ENCODE data around the gene PRDM10.
"Not testable (repeated sequence)": the region's sequence is repeated elsewhere in the genome, so short reads cannot be mapped to it uniquely, and the experiment has no call there.

The PRDM10 gene

GRCh38 chr11:129987950-129988349 is 14.7 kb downstream of the PRDM10 start:
- DNase-seq (ENCODE audit: low read depth, low spot score) = no peak
- no peak overlapping the region for H3K4me3 ChIP-seq (ENCODE audit: low read length)

DNA sequence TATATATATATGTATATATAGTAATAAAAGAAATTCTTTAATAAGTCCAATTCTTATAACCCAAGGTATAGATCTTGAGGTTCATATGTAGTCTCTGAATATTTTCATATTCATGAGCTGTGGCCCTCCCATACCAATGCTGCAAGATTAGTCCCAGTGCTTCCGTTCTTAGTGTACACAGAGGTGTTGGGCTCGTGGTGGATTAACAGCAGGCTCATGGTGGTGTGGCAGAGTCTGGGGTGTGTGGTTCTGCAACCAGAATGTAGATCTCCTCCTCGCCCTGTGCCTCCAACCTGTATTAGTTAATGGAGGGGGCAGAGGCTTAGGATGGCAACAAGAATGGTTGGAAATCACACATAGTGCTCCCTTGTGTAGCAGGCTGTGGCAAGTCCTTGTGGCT is 16.8 kb downstream of the PRDM10 start:
- H3K4me3 ChIP-seq (ENCODE audit: low read length) = no peak overlapping the region
- no peak for DNase-seq (ENCODE audit: low read depth, low spot score)

DNA sequence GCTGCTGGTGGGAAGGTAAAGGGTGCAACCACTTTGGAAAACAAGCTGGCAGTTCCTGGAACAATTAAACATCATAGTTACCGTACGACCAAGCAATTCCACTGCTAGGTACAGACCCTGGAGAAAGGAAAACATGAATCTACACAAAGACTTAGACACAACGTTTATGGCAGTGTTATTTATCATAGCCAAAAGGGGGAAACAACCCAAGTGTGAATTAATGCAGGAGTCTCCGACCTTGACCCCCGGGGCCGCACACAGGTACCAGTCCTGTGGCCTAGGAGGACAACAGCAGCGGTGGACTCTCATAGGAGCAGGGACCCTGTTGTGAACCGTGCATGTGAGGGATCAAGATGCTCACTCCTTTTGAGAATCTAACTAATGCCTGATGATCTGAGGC is 22.5 kb downstream of the PRDM10 start:
- DNase-seq (ENCODE audit: low read depth, low spot score) = no peak
- H3K4me3 ChIP-seq (ENCODE audit: low read length) = no peak overlapping the region

GRCh38 chr11:129979046-129979605 is 23.5 kb downstream of the PRDM10 start:
- no peak for DNase-seq (ENCODE audit: low read depth, low spot score)

DNA sequence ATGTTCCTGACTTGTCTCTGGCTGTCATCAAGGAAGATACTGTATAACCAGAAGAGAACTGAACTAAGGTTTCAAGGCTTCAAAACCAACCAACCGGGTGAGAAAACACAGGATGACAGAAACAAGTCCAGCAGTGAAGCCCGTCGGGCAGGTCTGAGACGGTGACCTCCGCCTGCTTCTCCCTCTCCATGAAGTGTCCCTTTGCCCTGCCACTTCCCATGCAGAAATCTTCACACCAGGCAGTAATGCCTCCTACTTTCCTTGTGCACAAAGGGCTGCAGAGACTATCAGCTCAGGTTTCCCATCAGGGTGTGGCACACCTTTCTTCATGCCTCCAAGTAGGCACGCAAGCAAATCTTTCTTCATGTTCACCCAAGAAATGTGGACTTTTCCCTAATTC is 24.2 kb downstream of the PRDM10 start:
- no peak for DNase-seq (ENCODE audit: low read depth, low spot score)
- H3K4me3 ChIP-seq (ENCODE audit: low read length) = no peak overlapping the region

More at GRCh38 chr11:129979046-129979605, 23.5 kb downstream of the PRDM10 start:
- H3K4me3 ChIP-seq (ENCODE audit: low read length) = no peak overlapping the region

GRCh38 chr11:129976328-129976727 is 26.3 kb downstream of the PRDM10 start:
- no peak overlapping the region for H3K4me3 ChIP-seq (ENCODE audit: low read length)
- DNase-seq (ENCODE audit: low read depth, low spot score) = no peak

- H3K4me3 ChIP-seq (ENCODE audit: low read length) = no peak overlapping the region
- DNase-seq (ENCODE audit: low read depth, low spot score) = no peak
Measured at GRCh38 chr11:129975543-129975942, 27.1 kb downstream of the PRDM10 start.

- no peak for DNase-seq (ENCODE audit: low read depth, low spot score)
- H3K4me3 ChIP-seq (ENCODE audit: low read length) = no peak overlapping the region
Measured at GRCh38 chr11:129974672-129975071, 28.0 kb downstream of the PRDM10 start.

DNA sequence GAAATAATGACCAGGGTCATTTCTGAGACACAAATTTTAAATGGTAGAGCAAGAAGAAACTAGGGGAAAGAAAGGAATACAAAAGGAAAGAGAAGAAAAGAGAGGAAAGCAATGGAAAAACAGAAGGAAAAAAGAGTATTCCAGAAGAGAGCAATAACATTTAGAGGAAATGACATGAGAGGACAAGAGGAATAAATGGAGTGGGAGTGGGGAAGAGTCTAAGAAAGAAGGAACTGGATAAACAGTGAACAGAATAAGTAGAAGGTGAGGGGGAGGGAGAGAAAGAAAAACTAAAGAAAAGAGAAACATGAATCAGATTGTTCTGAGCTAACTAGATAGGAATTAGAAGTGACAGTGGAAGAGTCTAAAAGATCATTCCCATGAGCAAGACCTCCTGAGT is 28.4 kb downstream of the PRDM10 start:
- no peak overlapping the region for H3K4me3 ChIP-seq (ENCODE audit: low read length)
- DNase-seq (ENCODE audit: low read depth, low spot score) = no peak

GRCh38 chr11:129973809-129974208 is 28.8 kb downstream of the PRDM10 start:
- H3K4me3 ChIP-seq (ENCODE audit: low read length) = no peak overlapping the region
- DNase-seq (ENCODE audit: low read depth, low spot score) = no peak

DNA sequence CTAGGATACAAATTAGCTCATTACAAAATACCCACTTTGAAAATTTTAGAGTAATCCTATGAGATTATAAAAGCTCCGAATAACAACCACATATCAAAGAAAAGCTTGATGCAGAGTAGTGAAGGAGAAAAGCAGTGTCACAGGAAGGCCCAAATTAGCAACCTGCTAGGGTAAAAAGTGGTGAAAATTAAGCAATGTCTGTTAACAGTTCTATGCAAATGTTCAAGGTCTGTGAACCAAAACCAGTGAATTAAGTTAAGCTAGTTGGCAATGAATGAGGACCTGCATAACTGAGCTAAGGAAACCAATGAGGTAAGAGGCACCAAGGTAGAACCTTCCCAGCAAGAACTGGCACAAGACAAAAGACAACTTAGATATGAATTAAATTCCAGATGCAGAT is 29.6 kb downstream of the PRDM10 start:
- DNase-seq (ENCODE audit: low read depth, low spot score) = no peak
- H3K4me3 ChIP-seq (ENCODE audit: low read length) = no peak overlapping the region

DNA sequence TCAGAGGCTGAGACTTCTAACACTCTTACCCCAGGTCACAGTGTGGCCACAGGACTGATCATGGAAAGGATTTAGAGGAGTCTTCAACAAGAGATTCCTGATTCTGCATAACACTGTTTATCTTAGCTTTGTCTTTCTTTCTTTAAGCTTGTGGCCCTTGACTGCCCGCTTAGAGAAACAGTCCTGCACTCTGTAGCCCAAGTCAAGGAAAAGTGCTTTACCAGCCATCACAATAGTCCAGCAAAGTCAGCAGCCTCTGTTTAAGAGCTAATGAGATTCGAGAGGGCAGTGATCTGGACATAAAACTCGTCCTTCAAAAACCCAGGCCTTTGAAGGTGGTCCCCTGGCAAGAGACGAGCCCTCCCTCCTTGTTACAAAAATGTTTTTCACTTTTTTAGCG is 30.0 kb downstream of the PRDM10 start:
- DNase-seq (ENCODE audit: low read depth, low spot score) = no peak
- no peak overlapping the region for H3K4me3 ChIP-seq (ENCODE audit: low read length)

DNA sequence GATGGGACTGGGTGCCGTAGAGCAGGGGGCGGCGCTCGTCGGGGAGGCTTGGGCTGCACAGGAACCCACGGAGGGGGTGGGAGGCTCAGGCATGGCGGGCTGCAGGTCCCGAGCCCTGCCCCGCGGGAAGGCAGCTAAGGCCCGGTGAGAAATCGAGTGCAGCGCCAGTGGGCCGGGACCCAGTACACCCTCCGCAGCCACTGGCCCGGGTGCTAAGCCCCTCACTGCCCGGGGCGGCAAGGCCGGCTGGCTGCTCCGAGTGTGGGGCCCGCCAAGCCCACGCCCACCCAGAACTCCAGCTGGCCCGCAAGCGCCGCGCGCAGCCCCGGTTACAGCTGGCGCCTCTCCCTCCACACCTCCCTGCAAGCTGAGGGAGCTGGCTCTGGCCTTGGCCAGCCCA is 30.8 kb downstream of the PRDM10 start:
- not testable (repeated sequence) for DNase-seq (ENCODE audit: low read depth, low spot score); H3K4me3 ChIP-seq (ENCODE audit: low read length)

DNA sequence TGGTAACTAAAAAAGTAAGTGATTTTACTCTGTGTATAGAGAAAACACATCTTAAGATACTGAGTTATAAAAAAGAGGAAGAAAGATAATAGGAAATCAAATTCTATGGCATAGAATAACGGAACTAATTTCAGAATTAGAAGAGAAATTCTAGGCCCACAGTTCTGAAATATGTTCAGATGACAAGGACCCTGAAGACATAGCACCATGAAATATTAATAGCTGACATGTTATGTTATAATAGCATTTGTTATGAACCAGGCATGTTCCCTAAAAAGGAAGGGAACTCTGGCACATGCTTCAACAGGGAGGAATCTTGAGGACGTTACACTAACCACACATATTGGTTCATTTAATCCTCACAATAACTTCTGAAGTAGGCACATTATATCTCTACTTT is 32.7 kb downstream of the PRDM10 start:
- no peak for DNase-seq (ENCODE audit: low read depth, low spot score)
- no peak overlapping the region for H3K4me3 ChIP-seq (ENCODE audit: low read length)

DNA sequence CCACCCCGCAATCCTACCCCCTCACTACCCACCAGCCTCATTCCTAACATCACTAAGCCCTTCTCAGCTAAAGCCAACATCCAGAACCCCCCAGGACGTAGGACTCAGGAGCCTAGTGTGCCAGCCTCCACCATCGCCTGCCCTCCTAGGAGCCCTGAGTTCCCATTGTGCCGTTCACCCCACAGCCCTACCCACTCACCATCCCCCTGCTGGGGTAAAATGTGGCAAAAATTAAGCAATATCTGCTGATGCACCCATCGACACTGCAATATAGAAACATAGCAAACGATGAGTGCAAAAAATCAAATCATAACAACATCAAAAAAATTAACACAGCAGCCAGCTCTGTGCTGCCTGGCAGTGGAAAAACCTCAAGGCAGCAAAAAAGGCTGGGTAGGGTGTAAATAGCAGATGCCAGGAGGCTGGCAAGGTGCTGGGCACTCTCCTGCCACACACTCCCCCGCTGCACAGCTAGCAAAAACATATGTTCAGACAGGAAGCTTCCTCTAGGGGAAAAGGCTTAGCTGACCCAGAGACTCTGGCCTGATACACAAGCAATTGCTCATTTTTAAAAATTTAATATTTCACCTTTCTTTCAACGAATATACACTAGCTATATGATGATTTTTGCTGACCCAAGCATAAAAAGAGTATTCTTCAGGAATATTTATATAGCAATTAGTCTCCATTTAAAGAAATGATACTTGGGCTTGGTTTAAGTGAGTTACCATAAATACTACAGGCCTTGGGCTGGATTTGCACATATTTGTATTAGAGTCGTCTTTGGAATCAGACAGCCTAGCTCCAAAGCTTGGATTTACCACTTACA is 33.8 kb downstream of the PRDM10 start:
- no peak overlapping the region for H3K4me3 ChIP-seq (ENCODE audit: low read length)
- DNase-seq (ENCODE audit: low read depth, low spot score) = no peak

GRCh38 chr11:129967996-129968395 is 34.6 kb downstream of the PRDM10 start:
- DNase-seq (ENCODE audit: low read depth, low spot score) = no peak
- H3K4me3 ChIP-seq (ENCODE audit: low read length) = no peak overlapping the region

DNA sequence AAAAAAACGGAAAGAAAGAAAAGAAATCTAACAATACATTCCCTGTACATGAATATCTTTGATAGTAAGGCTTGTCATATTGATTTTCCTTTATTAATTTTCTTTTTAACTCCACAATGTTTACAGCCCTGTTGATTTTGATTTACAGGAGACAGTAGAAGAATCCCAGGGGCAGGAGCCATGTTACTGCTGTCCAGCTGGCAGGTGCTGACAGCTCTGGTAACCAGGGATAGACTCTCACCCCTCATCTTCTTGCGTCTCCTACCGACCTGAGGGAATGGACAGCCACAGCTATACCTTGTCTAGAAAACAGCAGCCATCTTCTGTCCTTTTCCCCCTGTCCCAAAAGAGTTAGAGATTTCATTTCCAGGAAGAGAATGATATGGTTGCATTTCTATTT is 37.4 kb downstream of the PRDM10 start:
- DNase-seq (ENCODE audit: low read depth, low spot score) = no peak
- H3K4me3 ChIP-seq (ENCODE audit: low read length) = no peak overlapping the region

GRCh38 chr11:129960216-129961214 is 42.1 kb downstream of the PRDM10 start:
- H3K4me3 ChIP-seq (ENCODE audit: low read length) = no peak overlapping the region
- no peak for DNase-seq (ENCODE audit: low read depth, low spot score)

GRCh38 chr11:129959687-129960086 is 42.9 kb downstream of the PRDM10 start:
- DNase-seq (ENCODE audit: low read depth, low spot score) = no peak
- no peak overlapping the region for H3K4me3 ChIP-seq (ENCODE audit: low read length)

GRCh38 chr11:129955282-129955681 is 47.4 kb downstream of the PRDM10 start:
- no peak for DNase-seq (ENCODE audit: low read depth, low spot score)

More at GRCh38 chr11:129955282-129955681, 47.4 kb downstream of the PRDM10 start:
- H3K4me3 ChIP-seq (ENCODE audit: low read length) = no peak overlapping the region
